Bronchial epithelial cell (primary cell): Measurements from ENCODE around the gene NANOGP8. TPM values are rescaled to one million over a fixed set of nuclear protein-coding genes. Genes with fewer than 3 reads are reported as not detected.

Experiments used
- DNase-seq: peaks from one replicate; pipeline ENCODE4 v3.0.0-alpha.2; 2010; ENCODE audit warnings: low read depth
- FAIRE-seq: peaks from 2 replicates; lab custom pipeline; 2011; peaks lifted over from hg19 to GRCh38; lab: Jason Lieb, UNC
- H3K27me3 ChIP-seq: 2 replicates; pipeline ENCODE4 v1.5.1; 2011; ENCODE audit warnings: low read length; ENCODE audit not compliant: control insufficient read depth, insufficient read depth
- H3K36me3 ChIP-seq: 2 replicates; pipeline ENCODE4 v1.5.1; 2011; ENCODE audit warnings: low read length; ENCODE audit not compliant: control insufficient read depth, insufficient read depth
- H3K4me3 ChIP-seq: 2 replicates; pipeline ENCODE4 v1.5.1; 2011; ENCODE audit warnings: mild to moderate bottlenecking, low read depth, low read length, control low read depth
- total RNA-seq: library from RNA; depleted of rRNA; stranded (reverse); fragments of >200 nt; gene quantifications from 2 replicates; pipeline ENCODE4 v1.2.1, GENCODE V29; 2014
- TF ChIP-seq, protein P1 (sequence below): IDR thresholded peaks from 2 replicates; pipeline ENCODE4 v1.5.1; 2011; ENCODE audit warnings: mild to moderate bottlenecking, moderate library complexity, low read length, control low read depth, inconsistent platforms; ENCODE audit not compliant: insufficient read depth, severe bottlenecking

The NANOGP8 gene
- total RNA-seq, 1 donor from 2014 or later: not detected

DNA sequence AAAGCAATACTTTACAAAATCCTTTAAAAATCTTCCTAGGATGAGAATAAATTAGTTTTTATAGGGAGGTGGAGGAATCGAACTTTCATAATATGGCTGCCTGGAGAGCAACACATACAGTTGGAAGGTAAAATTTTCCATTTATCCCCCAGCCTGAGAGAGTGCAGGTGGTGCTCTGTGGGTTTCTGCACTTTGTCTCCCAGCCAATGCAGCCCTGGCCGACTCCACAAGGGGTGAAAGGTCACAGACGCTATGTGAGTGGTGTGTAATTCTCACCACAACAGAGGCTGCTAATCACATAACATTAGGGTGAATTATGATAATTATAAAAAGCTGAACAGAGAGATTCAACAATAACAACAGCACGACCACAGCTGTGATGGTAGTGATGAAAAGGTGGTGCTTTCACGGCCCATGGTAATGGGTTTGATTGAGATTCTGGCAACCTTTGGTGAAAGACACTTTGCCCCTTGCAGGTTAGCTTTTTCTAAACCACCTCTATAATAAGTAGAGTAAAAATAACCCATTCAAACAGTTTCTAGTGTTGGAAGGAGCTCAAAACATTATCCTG is 30.1 kb upstream of the NANOGP8 start:
- TF ChIP-seq, protein P1, sequence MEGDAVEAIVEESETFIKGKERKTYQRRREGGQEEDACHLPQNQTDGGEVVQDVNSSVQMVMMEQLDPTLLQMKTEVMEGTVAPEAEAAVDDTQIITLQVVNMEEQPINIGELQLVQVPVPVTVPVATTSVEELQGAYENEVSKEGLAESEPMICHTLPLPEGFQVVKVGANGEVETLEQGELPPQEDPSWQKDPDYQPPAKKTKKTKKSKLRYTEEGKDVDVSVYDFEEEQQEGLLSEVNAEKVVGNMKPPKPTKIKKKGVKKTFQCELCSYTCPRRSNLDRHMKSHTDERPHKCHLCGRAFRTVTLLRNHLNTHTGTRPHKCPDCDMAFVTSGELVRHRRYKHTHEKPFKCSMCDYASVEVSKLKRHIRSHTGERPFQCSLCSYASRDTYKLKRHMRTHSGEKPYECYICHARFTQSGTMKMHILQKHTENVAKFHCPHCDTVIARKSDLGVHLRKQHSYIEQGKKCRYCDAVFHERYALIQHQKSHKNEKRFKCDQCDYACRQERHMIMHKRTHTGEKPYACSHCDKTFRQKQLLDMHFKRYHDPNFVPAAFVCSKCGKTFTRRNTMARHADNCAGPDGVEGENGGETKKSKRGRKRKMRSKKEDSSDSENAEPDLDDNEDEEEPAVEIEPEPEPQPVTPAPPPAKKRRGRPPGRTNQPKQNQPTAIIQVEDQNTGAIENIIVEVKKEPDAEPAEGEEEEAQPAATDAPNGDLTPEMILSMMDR: no peak
- no peaks in the 10 kb centered on the region for H3K27me3 ChIP-seq
- no peaks in the 10 kb centered on the region for H3K36me3 ChIP-seq
- no peak for DNase-seq
- no peak overlapping the region for H3K4me3 ChIP-seq
- no peak for FAIRE-seq

DNA sequence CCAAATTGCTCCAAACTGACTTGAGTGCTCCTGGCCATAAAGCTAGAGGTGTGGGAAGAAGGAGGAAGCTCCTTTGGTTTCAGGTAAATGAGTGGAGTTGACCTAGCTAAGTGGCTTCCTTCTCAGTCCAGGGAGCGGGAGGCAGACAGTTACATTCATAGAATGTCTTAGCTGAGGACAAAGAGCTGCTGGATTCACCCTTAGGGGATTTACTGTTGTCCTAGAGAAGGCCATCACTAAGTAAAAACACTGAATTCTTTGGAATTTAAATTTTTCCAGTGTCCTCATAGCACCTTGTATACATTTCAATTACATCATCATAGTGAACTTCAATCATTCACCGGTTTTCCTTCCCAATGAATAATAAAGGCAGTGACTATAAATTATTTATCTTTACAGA is 27.3 kb upstream of the NANOGP8 start:
- DNase-seq: no peak
- no peak for FAIRE-seq
- no peaks in the 10 kb centered on the region for H3K36me3 ChIP-seq
- H3K4me3 ChIP-seq: no peak overlapping the region
- H3K27me3 ChIP-seq: no peaks in the 10 kb centered on the region
- TF ChIP-seq, protein P1: no peak

DNA sequence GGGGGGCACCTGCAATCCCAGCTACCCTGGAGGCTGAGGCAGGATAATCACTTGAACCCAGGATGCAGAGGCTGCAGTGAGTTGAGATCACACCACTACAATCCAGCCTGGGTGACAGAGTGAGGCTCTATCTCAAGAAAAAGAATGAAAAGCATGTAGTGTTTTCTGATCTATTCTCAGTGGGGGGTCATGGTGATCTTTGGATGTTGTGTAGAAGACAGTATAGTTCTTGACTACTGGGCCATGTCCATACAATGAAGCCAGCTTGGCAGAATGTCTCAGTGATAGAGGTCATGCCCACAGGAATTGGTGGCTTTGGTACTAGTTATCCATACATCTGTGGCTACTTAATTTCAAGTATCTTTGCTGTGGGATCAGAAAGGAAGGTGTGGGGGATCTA is 26.8 kb upstream of the NANOGP8 start:
- Histone ChIP-seq H3K4me3 (no peak overlapping the region), H3K36me3 (no peaks in the 10 kb centered on the region), H3K27me3 (no peaks in the 10 kb centered on the region)
- TF ChIP-seq, protein P1: no peak
- FAIRE-seq (no peak), DNase-seq (no peak)

DNA sequence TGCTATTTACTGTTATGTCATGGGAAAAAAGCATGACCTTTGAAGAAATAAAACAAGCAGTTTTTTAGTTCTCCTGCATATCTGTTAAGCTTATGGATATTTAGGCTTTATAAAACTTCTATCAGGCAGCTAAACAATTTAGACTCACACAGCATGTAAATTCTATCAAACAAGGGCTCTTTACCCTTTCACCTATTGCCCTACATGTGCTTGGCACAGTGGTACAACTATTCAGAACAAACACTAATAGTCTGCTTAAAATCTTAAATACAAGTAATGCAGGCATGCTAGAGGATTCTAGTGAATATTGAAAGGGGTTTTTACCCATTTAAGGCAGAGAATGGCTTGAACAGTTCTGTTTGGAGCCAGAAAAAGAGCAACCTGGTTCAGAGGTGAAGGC is 23.4 kb upstream of the NANOGP8 start:
- FAIRE-seq (no peak), DNase-seq (no peak)
- Histone ChIP-seq H3K4me3 (no peak overlapping the region), H3K27me3 (no peaks in the 10 kb centered on the region), H3K36me3 (no peaks in the 10 kb centered on the region)
- TF ChIP-seq, protein P1: no peak

DNA sequence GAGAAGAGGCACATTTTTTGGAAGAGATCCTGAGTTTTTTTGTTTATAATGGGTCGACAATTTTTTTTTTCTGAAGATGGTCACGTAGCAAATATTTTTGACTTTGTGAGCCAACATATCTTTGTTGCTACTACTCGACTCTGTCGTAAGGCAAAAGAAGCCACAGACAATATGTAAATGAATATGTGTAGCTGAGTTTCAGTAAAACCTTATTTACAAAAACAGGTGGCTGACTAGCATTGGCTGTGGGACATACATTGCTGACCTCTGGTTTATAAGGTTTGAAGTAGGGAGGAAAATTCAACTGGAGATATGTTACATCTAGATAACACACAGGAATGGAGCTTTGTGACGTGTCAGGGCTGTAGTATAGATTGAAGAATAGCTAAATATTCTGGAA is 22.5 kb upstream of the NANOGP8 start:
- Histone ChIP-seq H3K36me3 (no peaks in the 10 kb centered on the region), H3K4me3 (no peak overlapping the region), H3K27me3 (no peaks in the 10 kb centered on the region)
- FAIRE-seq: no peak
- TF ChIP-seq, protein P1: no peak
- DNase-seq: no peak

DNA sequence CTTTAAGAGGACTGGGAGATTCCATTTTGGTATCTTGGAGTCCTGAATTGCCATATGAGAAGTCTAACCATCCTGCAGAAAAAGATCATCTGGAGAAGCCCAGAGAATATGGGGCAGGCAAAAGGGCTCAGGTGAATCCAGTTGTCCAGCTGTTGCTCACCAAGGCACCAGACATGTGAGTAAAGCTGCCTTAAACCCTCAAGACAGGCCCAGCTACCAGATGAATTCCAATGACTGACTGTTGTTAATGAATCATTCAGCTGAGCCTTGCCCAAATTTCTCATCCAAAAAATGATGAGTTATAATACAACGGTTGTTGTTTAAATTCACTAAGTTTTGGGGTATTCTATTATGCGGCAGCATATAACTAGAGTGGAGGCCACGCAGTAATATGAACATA is 22.0 kb upstream of the NANOGP8 start:
- DNase-seq (peak; percentile 29), FAIRE-seq (no peak)
- H3K27me3 ChIP-seq: no peaks in the 10 kb centered on the region
- H3K4me3 ChIP-seq: no peak overlapping the region
- TF ChIP-seq, protein P1: no peak
- H3K36me3 ChIP-seq: no peaks in the 10 kb centered on the region
